Measurements from ENCODE around the gene THTPA. TPM values are rescaled to one million over a fixed set of nuclear protein-coding genes. Genes with fewer than 3 reads are reported as not detected.
A peak's percentile ranks its signal among the peaks of the same experiment; 100 is the strongest.
"Not testable (repeated sequence)": the region's sequence is repeated elsewhere in the genome, so short reads cannot be mapped to it uniquely, and the experiment has no call there.

The THTPA gene
- total RNA-seq, 1 donor from 2014 or later, result 6.9 TPM

GRCh38 chr14:23584527-23585203 is 28.6 kb downstream of the THTPA start:
- not testable (repeated sequence) for H3K27me3 Mint-ChIP-seq (ENCODE audit: unreplicated experiment); DNase-seq (ENCODE audit: low spot score); H3K4me3 Mint-ChIP-seq (ENCODE audit: unreplicated experiment); H3K27ac Mint-ChIP-seq (ENCODE audit: unreplicated experiment); H3K36me3 Mint-ChIP-seq (ENCODE audit: low read depth, unreplicated experiment); H3K9me3 Mint-ChIP-seq (ENCODE audit: unreplicated experiment); H3K4me1 Mint-ChIP-seq (ENCODE audit: unreplicated experiment)

- H3K9me3 Mint-ChIP-seq (ENCODE audit: unreplicated experiment), result no peaks in the 10 kb centered on the region
- H3K36me3 Mint-ChIP-seq (ENCODE audit: low read depth, unreplicated experiment), result no peaks in the 10 kb centered on the region
- peak overlapping the region; percentile 44 for H3K4me3 Mint-ChIP-seq (ENCODE audit: unreplicated experiment)
- H3K27me3 Mint-ChIP-seq (ENCODE audit: unreplicated experiment), result peaks cover 4% of the 10 kb centered on the region
- H3K27ac Mint-ChIP-seq (ENCODE audit: unreplicated experiment), result no peak overlapping the region
- TF ChIP-seq CTCF (IDR thresholded peaks at IDR 0.05; ENCODE audit: unreplicated experiment), result peak; percentile 61
- peak; percentile 87 for DNase-seq (ENCODE audit: low spot score)
- peaks cover 4% of the 10 kb centered on the region for H3K4me1 Mint-ChIP-seq (ENCODE audit: unreplicated experiment)
Measured at GRCh38 chr14:23588884-23589598, 33.0 kb downstream of the THTPA start.

GRCh38 chr14:23589606-23590005 is 33.5 kb downstream of the THTPA start:
- Mint-ChIP-seq H3K36me3 (ENCODE audit: low read depth, unreplicated experiment) (no peaks in the 10 kb centered on the region), H3K4me3 (ENCODE audit: unreplicated experiment) (no peak overlapping the region), H3K4me1 (ENCODE audit: unreplicated experiment) (peaks cover 4% of the 10 kb centered on the region), H3K27ac (ENCODE audit: unreplicated experiment) (no peak overlapping the region), H3K9me3 (ENCODE audit: unreplicated experiment) (no peaks in the 10 kb centered on the region), H3K27me3 (ENCODE audit: unreplicated experiment) (peaks cover 4% of the 10 kb centered on the region)
- TF ChIP-seq CTCF (IDR thresholded peaks at IDR 0.05; ENCODE audit: unreplicated experiment), result no peak
- DNase-seq (ENCODE audit: low spot score), result no peak

GRCh38 chr14:23590198-23590597 is 34.1 kb downstream of the THTPA start:
- no peak overlapping the region for H3K4me3 Mint-ChIP-seq (ENCODE audit: unreplicated experiment)
- H3K4me1 Mint-ChIP-seq (ENCODE audit: unreplicated experiment), result peaks cover 4% of the 10 kb centered on the region
- no peak for TF ChIP-seq CTCF (IDR thresholded peaks at IDR 0.05; ENCODE audit: unreplicated experiment)
- H3K9me3 Mint-ChIP-seq (ENCODE audit: unreplicated experiment), result no peaks in the 10 kb centered on the region
- DNase-seq (ENCODE audit: low spot score), result no peak
- no peak overlapping the region for H3K27ac Mint-ChIP-seq (ENCODE audit: unreplicated experiment)
- peaks cover 4% of the 10 kb centered on the region for H3K27me3 Mint-ChIP-seq (ENCODE audit: unreplicated experiment)
- no peaks in the 10 kb centered on the region for H3K36me3 Mint-ChIP-seq (ENCODE audit: low read depth, unreplicated experiment)

GRCh38 chr14:23594191-23594590 is 38.1 kb downstream of the THTPA start:
- not testable (repeated sequence) for H3K4me1 Mint-ChIP-seq (ENCODE audit: unreplicated experiment); H3K4me3 Mint-ChIP-seq (ENCODE audit: unreplicated experiment); H3K9me3 Mint-ChIP-seq (ENCODE audit: unreplicated experiment); H3K36me3 Mint-ChIP-seq (ENCODE audit: low read depth, unreplicated experiment); DNase-seq (ENCODE audit: low spot score); H3K27me3 Mint-ChIP-seq (ENCODE audit: unreplicated experiment); H3K27ac Mint-ChIP-seq (ENCODE audit: unreplicated experiment)

- TF ChIP-seq CTCF (IDR thresholded peaks at IDR 0.05; ENCODE audit: unreplicated experiment), result no peak
- no peak for DNase-seq (ENCODE audit: low spot score)
- Mint-ChIP-seq H3K4me1 (ENCODE audit: unreplicated experiment) (no peaks in the 10 kb centered on the region), H3K9me3 (ENCODE audit: unreplicated experiment) (no peaks in the 10 kb centered on the region), H3K36me3 (ENCODE audit: low read depth, unreplicated experiment) (no peaks in the 10 kb centered on the region), H3K4me3 (ENCODE audit: unreplicated experiment) (no peak overlapping the region), H3K27ac (ENCODE audit: unreplicated experiment) (no peak overlapping the region), H3K27me3 (ENCODE audit: unreplicated experiment) (peaks cover 1% of the 10 kb centered on the region)
Measured at GRCh38 chr14:23600322-23600707, 44.2 kb downstream of the THTPA start.
